Suprapubic skin (tissue), 4 donors: Measurements from ENCODE around the gene SHQ1. TPM values are rescaled to one million over a fixed set of nuclear protein-coding genes. Genes with fewer than 3 reads are reported as not detected.
"Not testable (repeated sequence)": the region's sequence is repeated elsewhere in the genome, so short reads cannot be mapped to it uniquely, and the experiment has no call there.

Experiments
- DNase-seq, 2 donors: peaks; one replicate each; pipeline ENCODE4 v3.0.0-alpha.2; 2019; ENCODE audit warnings: low spot score in 2 of 2
- H3K27ac ChIP-seq: fragments of 200-600 bp; sonication (generic); one replicate; pipeline ENCODE4 v1.5.1; 2019
- H3K27me3 ChIP-seq: fragments of 200-600 bp; sonication (generic); one replicate; pipeline ENCODE4 v1.5.1; 2019
- H3K36me3 ChIP-seq: fragments of 200-600 bp; sonication (generic); one replicate; pipeline ENCODE4 v1.5.1; 2019
- H3K4me1 ChIP-seq: fragments of 200-600 bp; sonication (generic); one replicate; pipeline ENCODE4 v1.5.1; 2019
- H3K4me3 ChIP-seq: fragments of 200-600 bp; sonication (generic); one replicate; pipeline ENCODE4 v1.5.1; 2019; ENCODE audit warnings: mild to moderate bottlenecking
- H3K9me3 ChIP-seq: fragments of 200-600 bp; sonication (generic); one replicate; pipeline ENCODE4 v1.5.1; 2019
- CTCF ChIP-seq, 2 donors: fragments of 200-600 bp in 1 of 2; fragments of 450-650 bp in 1 of 2; sonication (generic) in 1 of 2; IDR thresholded peaks; one replicate each; pipeline ENCODE4 v1.5.1; 2016 to 2019; ENCODE audit warnings: antibody characterized with exemption in 2 of 2, mild to moderate bottlenecking in 1 of 2, moderate library complexity in 1 of 2
- EP300 ChIP-seq: sonication (generic); formaldehyde crosslinking; IDR thresholded peaks from one replicate; pipeline ENCODE4 v1.6.1; 2017; ENCODE audit warnings: antibody characterized with exemption
- POLR2A ChIP-seq, 2 donors: fragments of 450-650 bp; IDR thresholded peaks; one replicate each; pipeline ENCODE4 v1.6.1; 2017; ENCODE audit warnings: antibody characterized with exemption in 2 of 2, mild to moderate bottlenecking in 2 of 2, moderate library complexity in 2 of 2
- POLR2AphosphoS5 ChIP-seq, 3 donors: sonication (generic); formaldehyde crosslinking; IDR thresholded peaks; one replicate each; pipeline ENCODE4 v1.6.1; 2017; ENCODE audit warnings: antibody characterized with exemption in 3 of 3
- WGBS: methylation state at CpG from one replicate; pipeline ENCODE4 v1.1.5; 2018; 5-methylcytosine and 5-hydroxymethylcytosine counted together
- total RNA-seq, 4 donors: library from RNA; depleted of rRNA; stranded (reverse); fragments of >200 nt; gene quantifications; one replicate each; pipeline ENCODE4 v1.1.0, GENCODE V29; 2016

The SHQ1 gene
- total RNA-seq, 4 donors from 2014 or later: 8.7 to 26.1 (median 13.5) TPM

- Histone ChIP-seq H3K36me3 (no peaks in the 10 kb centered on the region), H3K4me3 (no peak overlapping the region), H3K27ac (no peak overlapping the region), H3K4me1 (peaks cover 3% of the 10 kb centered on the region), H3K9me3 (no peaks in the 10 kb centered on the region), H3K27me3 (no peaks in the 10 kb centered on the region)
- TF ChIP-seq POLR2A (IDR thresholded peaks at IDR 0.05): no peak
- 32% methylated on average over 8 of the region's 8 CpGs for WGBS
- no peak for DNase-seq
Observed at GRCh38 chr3:72722930-72723726, 125.1 kb downstream of the SHQ1 start.

- H3K4me3 ChIP-seq: no peak overlapping the region
- no peak for DNase-seq
- WGBS: 69% methylated on average over 7 of the region's 7 CpGs
- H3K9me3 ChIP-seq: no peaks in the 10 kb centered on the region
- no peaks in the 10 kb centered on the region for H3K36me3 ChIP-seq
- no peaks in the 10 kb centered on the region for H3K27me3 ChIP-seq
- no peaks in the 10 kb centered on the region for H3K4me1 ChIP-seq
- H3K27ac ChIP-seq: no peak overlapping the region
- TF ChIP-seq EP300: no peak
- TF ChIP-seq POLR2A (IDR thresholded peaks at IDR 0.05): no peak
- no peak for TF ChIP-seq CTCF (IDR thresholded peaks at IDR 0.05)
- TF ChIP-seq POLR2AphosphoS5 (IDR thresholded peaks at IDR 0.05): no peak
Observed at GRCh38 chr3:72721683-72722381, 126.4 kb downstream of the SHQ1 start.

- Histone ChIP-seq H3K27ac (no peak overlapping the region), H3K27me3 (no peaks in the 10 kb centered on the region), H3K9me3 (peaks cover 4% of the 10 kb centered on the region), H3K4me3 (no peak overlapping the region), H3K36me3 (no peaks in the 10 kb centered on the region), H3K4me1 (no peaks in the 10 kb centered on the region)
- no peak for DNase-seq
- no peak for TF ChIP-seq POLR2A (IDR thresholded peaks at IDR 0.05)
- no peak for TF ChIP-seq POLR2AphosphoS5 (IDR thresholded peaks at IDR 0.05)
- no peak for TF ChIP-seq EP300
- TF ChIP-seq CTCF (IDR thresholded peaks at IDR 0.05): no peak
- 97% methylated on average over 2 of the region's 2 CpGs for WGBS
Observed at GRCh38 chr3:72720566-72720965, 127.7 kb downstream of the SHQ1 start.

- H3K9me3 ChIP-seq: peaks cover 4% of the 10 kb centered on the region
- H3K36me3 ChIP-seq: no peaks in the 10 kb centered on the region
- H3K4me3 ChIP-seq: no peak overlapping the region
- no peak for TF ChIP-seq POLR2AphosphoS5 (IDR thresholded peaks at IDR 0.05)
- TF ChIP-seq CTCF (IDR thresholded peaks at IDR 0.05): no peak
- TF ChIP-seq POLR2A (IDR thresholded peaks at IDR 0.05): no peak
- TF ChIP-seq EP300: no peak
- no peaks in the 10 kb centered on the region for H3K4me1 ChIP-seq
- no peak overlapping the region for H3K27ac ChIP-seq
- no peak for DNase-seq
- no peaks in the 10 kb centered on the region for H3K27me3 ChIP-seq
Observed at GRCh38 chr3:72719137-72719536, 129.1 kb downstream of the SHQ1 start.

- not testable (repeated sequence) for DNase-seq, H3K27me3 ChIP-seq
- WGBS: 100% methylated on average over 3 of the region's 3 CpGs
Observed at GRCh38 chr3:72714135-72714534, 134.1 kb downstream of the SHQ1 start.

GRCh38 chr3:72710471-72710870 lies 137.8 kb downstream of the SHQ1 start:
- DNase-seq, H3K4me3 ChIP-seq, H3K9me3 ChIP-seq, H3K4me1 ChIP-seq, H3K27ac ChIP-seq, H3K36me3 ChIP-seq, H3K27me3 ChIP-seq: not testable (repeated sequence)
- WGBS: 97% methylated on average over 4 of the region's 4 CpGs

More at GRCh38 chr3:72714135-72714534, 134.1 kb downstream of the SHQ1 start:
- H3K9me3 ChIP-seq, H3K27ac ChIP-seq, H3K4me3 ChIP-seq, H3K4me1 ChIP-seq, H3K36me3 ChIP-seq: not testable (repeated sequence)
